RWPE1 (cell line): Measurements from ENCODE around the gene CAB39.

Experiments used
- CTCF ChIA-PET: fragments of 350-600 bp; sonication (Branson Sonifier 250); formaldehyde crosslinking; extraction: SDS; loops from one replicate; lab custom pipeline; 2021; lab: Yijun Ruan, JAX
- POLR2A ChIA-PET: fragments of 400-600 bp; formaldehyde crosslinking; extraction: SDS; loops from one replicate; lab custom pipeline; 2020; ENCODE audit warnings: antibody characterized with exemption; ENCODE audit not compliant: low non-redundant PET; lab: Yijun Ruan, JAX
- DNase-seq: peaks from one replicate; pipeline ENCODE4 v3.0.0; 2012; ENCODE audit warnings: low spot score
- H3K27ac ChIP-seq: fragments of 450-650 bp; 2 replicates; pipeline ENCODE4 v1.5.1; 2017
- TF ChIP-seq, protein P1 (sequence below): fragments of 450-650 bp; conservative IDR thresholded peaks from 2 replicates; pipeline ENCODE4 v1.5.1; 2017; ENCODE audit warnings: low read depth, mild to moderate bottlenecking

CAB39 gene

GRCh38 chr2:230866756-230867523 lies 154.3 kb downstream of the CAB39 start:
- TF ChIP-seq, protein P1, sequence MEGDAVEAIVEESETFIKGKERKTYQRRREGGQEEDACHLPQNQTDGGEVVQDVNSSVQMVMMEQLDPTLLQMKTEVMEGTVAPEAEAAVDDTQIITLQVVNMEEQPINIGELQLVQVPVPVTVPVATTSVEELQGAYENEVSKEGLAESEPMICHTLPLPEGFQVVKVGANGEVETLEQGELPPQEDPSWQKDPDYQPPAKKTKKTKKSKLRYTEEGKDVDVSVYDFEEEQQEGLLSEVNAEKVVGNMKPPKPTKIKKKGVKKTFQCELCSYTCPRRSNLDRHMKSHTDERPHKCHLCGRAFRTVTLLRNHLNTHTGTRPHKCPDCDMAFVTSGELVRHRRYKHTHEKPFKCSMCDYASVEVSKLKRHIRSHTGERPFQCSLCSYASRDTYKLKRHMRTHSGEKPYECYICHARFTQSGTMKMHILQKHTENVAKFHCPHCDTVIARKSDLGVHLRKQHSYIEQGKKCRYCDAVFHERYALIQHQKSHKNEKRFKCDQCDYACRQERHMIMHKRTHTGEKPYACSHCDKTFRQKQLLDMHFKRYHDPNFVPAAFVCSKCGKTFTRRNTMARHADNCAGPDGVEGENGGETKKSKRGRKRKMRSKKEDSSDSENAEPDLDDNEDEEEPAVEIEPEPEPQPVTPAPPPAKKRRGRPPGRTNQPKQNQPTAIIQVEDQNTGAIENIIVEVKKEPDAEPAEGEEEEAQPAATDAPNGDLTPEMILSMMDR: no peak
- CTCF ChIA-PET: interaction anchor here (0.6 kb wide), 1 partner anchor 67 kb away, joined by 3 read pairs; no protein-coding TSS in a partner anchor
- no peak for DNase-seq
- POLR2A ChIA-PET: no interaction called here
- peak overlapping the region; percentile 46 for H3K27ac ChIP-seq

- TF ChIP-seq, protein P1: no peak
- DNase-seq: no peak
- CTCF ChIA-PET: interaction anchor here (0.5 kb wide), 1 partner anchor 490 kb away, joined by 4 read pairs; no protein-coding TSS in a partner anchor
- POLR2A ChIA-PET: no interaction called here
- H3K27ac ChIP-seq: no peak overlapping the region
Observed at GRCh38 chr2:230868161-230868946, 155.7 kb downstream of the CAB39 start.

- ChIA-PET CTCF (interaction anchor here (0.5 kb wide), 1 partner anchor 491 kb away, joined by 4 read pairs; no protein-coding TSS in a partner anchor), POLR2A (no interaction called here)
- TF ChIP-seq, protein P1: no peak
- no peak for DNase-seq
- H3K27ac ChIP-seq: no peak overlapping the region
Observed at GRCh38 chr2:230868947-230869913, 156.6 kb downstream of the CAB39 start.

DNA sequence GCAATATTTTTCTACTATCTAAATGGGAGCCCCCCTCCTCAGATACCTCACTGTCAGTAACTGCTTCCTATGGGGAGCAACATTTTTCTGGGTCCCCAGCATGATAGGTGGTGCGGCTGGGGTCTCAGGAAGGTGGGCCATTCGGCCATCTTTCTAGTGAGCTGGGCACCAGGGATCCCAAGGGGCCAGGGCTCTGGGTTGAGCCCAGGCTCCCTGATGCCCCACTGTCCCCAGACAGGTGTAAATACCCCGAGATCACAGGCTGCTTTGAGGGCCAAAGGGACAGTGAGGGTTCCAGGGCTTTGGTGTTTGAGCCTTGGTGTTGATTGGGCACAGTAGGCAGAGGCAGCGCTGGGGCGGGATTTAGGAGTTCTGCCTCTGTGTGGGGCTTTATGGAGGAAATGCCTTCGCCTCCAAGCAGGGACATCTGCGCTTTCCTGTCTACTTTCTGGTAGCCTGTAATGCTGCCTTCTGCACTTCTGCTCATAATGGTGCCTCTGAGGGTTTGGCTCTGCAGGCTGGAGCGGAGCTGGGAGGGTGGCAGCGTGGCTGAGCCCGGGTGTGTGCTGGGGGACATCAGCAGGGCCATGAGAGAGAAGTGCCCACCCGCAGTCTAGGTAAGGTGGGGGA lies 157.4 kb downstream of the CAB39 start:
- TF ChIP-seq, protein P1: no peak
- no peak overlapping the region for H3K27ac ChIP-seq
- POLR2A ChIA-PET: no interaction called here
- DNase-seq: no peak
- CTCF ChIA-PET: no interaction called here
